RWPE1 (cell line): Measurements from ENCODE around the gene COL6A2.
"Not testable (repeated sequence)": the region's sequence is repeated elsewhere in the genome, so short reads cannot be mapped to it uniquely, and the experiment has no call there.

Experiments
- CTCF ChIA-PET: fragments of 350-600 bp; sonication (Branson Sonifier 250); formaldehyde crosslinking; extraction: SDS; loops from one replicate; lab custom pipeline; 2021; lab: Yijun Ruan, JAX
- POLR2A ChIA-PET: fragments of 400-600 bp; formaldehyde crosslinking; extraction: SDS; loops from one replicate; lab custom pipeline; 2020; ENCODE audit warnings: antibody characterized with exemption; ENCODE audit not compliant: low non-redundant PET; lab: Yijun Ruan, JAX
- DNase-seq: peaks from one replicate; pipeline ENCODE4 v3.0.0; 2012; ENCODE audit warnings: low spot score
- H3K27ac ChIP-seq: fragments of 450-650 bp; 2 replicates; pipeline ENCODE4 v1.5.1; 2017
- CTCF ChIP-seq: fragments of 450-650 bp; conservative IDR thresholded peaks from 2 replicates; pipeline ENCODE4 v1.5.1; 2017; ENCODE audit warnings: low read depth, mild to moderate bottlenecking

COL6A2 gene

GRCh38 chr21:46082963-46083790 lies 14.7 kb upstream of the COL6A2 start:
- ChIA-PET POLR2A (no interaction called here), CTCF (no interaction called here)
- no peak for DNase-seq
- H3K27ac ChIP-seq, result no peak overlapping the region
- no peak for TF ChIP-seq CTCF

GRCh38 chr21:46083791-46084561 lies 13.9 kb upstream of the COL6A2 start:
- no peak for TF ChIP-seq CTCF
- no peak overlapping the region for H3K27ac ChIP-seq
- POLR2A ChIA-PET, result no interaction called here
- DNase-seq, result no peak
- CTCF ChIA-PET, result interaction anchor here (0.6 kb wide), 1 partner anchor 39 kb away, joined by 4 read pairs; no protein-coding TSS in a partner anchor

GRCh38 chr21:46084709-46085108 lies 13.2 kb upstream of the COL6A2 start:
- ChIA-PET CTCF (interaction anchor here (0.5 kb wide), 1 partner anchor 17 kb away, joined by 4 read pairs; no protein-coding TSS in a partner anchor), POLR2A (no interaction called here)
- H3K27ac ChIP-seq, result no peak overlapping the region
- DNase-seq, result no peak
- no peak for TF ChIP-seq CTCF

- CTCF ChIA-PET, result interaction anchor here (0.5 kb wide), 1 partner anchor 16 kb away, joined by 4 read pairs; no protein-coding TSS in a partner anchor
- H3K27ac ChIP-seq, DNase-seq, POLR2A ChIA-PET: not testable (repeated sequence)
Observed at GRCh38 chr21:46085259-46085658, 12.7 kb upstream of the COL6A2 start.

GRCh38 chr21:46087641-46088040 lies 10.3 kb upstream of the COL6A2 start:
- TF ChIP-seq CTCF, result no peak
- POLR2A ChIA-PET, result no interaction called here
- no peak for DNase-seq

GRCh38 chr21:46088189-46088588 lies 9.7 kb upstream of the COL6A2 start:
- ChIA-PET CTCF (no interaction called here), POLR2A (no interaction called here)
- no peak overlapping the region for H3K27ac ChIP-seq
- TF ChIP-seq CTCF, result no peak
- no peak for DNase-seq

More at GRCh38 chr21:46087641-46088040, 10.3 kb upstream of the COL6A2 start:
- CTCF ChIA-PET, result no interaction called here
- H3K27ac ChIP-seq, result no peak overlapping the region

- POLR2A ChIA-PET, result no interaction called here
- no peak for DNase-seq
Observed at GRCh38 chr21:46089285-46089684, 8.6 kb upstream of the COL6A2 start.

More at GRCh38 chr21:46089285-46089684, 8.6 kb upstream of the COL6A2 start:
- no peak for TF ChIP-seq CTCF
- CTCF ChIA-PET, result no interaction called here
- no peak overlapping the region for H3K27ac ChIP-seq
